WTC11 (cell line): ENCODE data around the gene IL6R. TPM values are rescaled to one million over a fixed set of nuclear protein-coding genes. Genes with fewer than 3 reads are reported as not detected.

ENCODE experiments used
- ATAC-seq: fragments of 200-7000 bp; cut with Tn5 transposase; 2 replicates; pipeline ENCODE4 v1.10.0; 2021; ENCODE audit warnings: mild to moderate bottlenecking, moderate library complexity
- CTCF ChIA-PET: fragments of 300-600 bp; sonication (Branson Sonifier 250); formaldehyde crosslinking; loops from one replicate; lab custom pipeline; 2021; ENCODE audit warnings: antibody characterized with exemption; lab: Charles Lee
- POLR2A ChIA-PET: fragments of 350-600 bp; sonication (Branson Sonifier 250); formaldehyde crosslinking; loops from one replicate; lab custom pipeline; 2021; ENCODE audit warnings: antibody characterized with exemption; lab: Charles Lee
- DNase-seq: peaks from one replicate; pipeline ENCODE4 v3.0.0; 2021; ENCODE audit warnings: low spot score
- H3K27ac Mint-ChIP-seq: 2 replicates; pipeline ENCODE4 v1.8.0; 2021; ENCODE audit warnings: mixed read lengths
- H3K27me3 Mint-ChIP-seq: 2 replicates; pipeline ENCODE4 v1.8.0; 2021; ENCODE audit warnings: low read depth, mild to moderate bottlenecking, moderate library complexity, mixed read lengths
- H3K36me3 Mint-ChIP-seq: 2 replicates; pipeline ENCODE4 v1.8.0; 2021; ENCODE audit warnings: mixed read lengths
- H3K4me1 Mint-ChIP-seq: 2 replicates; pipeline ENCODE4 v1.8.0; 2022; ENCODE audit warnings: mixed read lengths
- H3K4me3 Mint-ChIP-seq: 2 replicates; pipeline ENCODE4 v1.8.0; 2021; ENCODE audit warnings: mild to moderate bottlenecking, moderate library complexity, mixed read lengths
- H3K9me3 Mint-ChIP-seq: 2 replicates; pipeline ENCODE4 v1.8.0; 2021; ENCODE audit warnings: mixed read lengths
- CDX4 ChIP-seq: fragments of 250-450 bp; sonication (Bioruptor Pico); IDR thresholded peaks from 2 replicates; pipeline ENCODE4 v1.9.0; 2021; ENCODE audit warnings: moderate library complexity, mild to moderate bottlenecking, inconsistent platforms, borderline replicate concordance
- E2F4 ChIP-seq: sonication (generic); formaldehyde crosslinking; IDR thresholded peaks from 2 replicates; pipeline ENCODE4 v1.8.1; 2022; ENCODE audit warnings: low read depth, mild to moderate bottlenecking, moderate library complexity, missing genetic modification reagents, borderline replicate concordance
- ELF4 ChIP-seq: sonication (generic); formaldehyde crosslinking; IDR thresholded peaks from 2 replicates; pipeline ENCODE4 v1.8.1; 2022; ENCODE audit warnings: low read depth, mild to moderate bottlenecking, moderate library complexity, missing genetic modification reagents
- ERG ChIP-seq: fragments of 250-450 bp; sonication (Bioruptor Pico); IDR thresholded peaks from 2 replicates; pipeline ENCODE4 v1.8.0; 2021; ENCODE audit warnings: mild to moderate bottlenecking
- FOXP4 ChIP-seq: sonication (generic); formaldehyde crosslinking; IDR thresholded peaks from 2 replicates; pipeline ENCODE4 v1.8.0; 2022; ENCODE audit warnings: mild to moderate bottlenecking, missing genetic modification reagents
- GABPB1 ChIP-seq: sonication (generic); formaldehyde crosslinking; IDR thresholded peaks from 2 replicates; pipeline ENCODE4 v1.8.1; 2023; ENCODE audit warnings: mild to moderate bottlenecking, missing genetic modification reagents
- GRHL2 ChIP-seq: fragments of 250-450 bp; sonication (Bioruptor Pico); IDR thresholded peaks from 2 replicates; pipeline ENCODE4 v1.8.0; 2022; ENCODE audit warnings: mild to moderate bottlenecking, moderate library complexity; ENCODE audit not compliant: insufficient replicate concordance, severe bottlenecking
- MAX ChIP-seq: sonication (generic); formaldehyde crosslinking; IDR thresholded peaks from 2 replicates; pipeline ENCODE4 v1.8.0; 2022; ENCODE audit warnings: mild to moderate bottlenecking, missing genetic modification reagents
- NR3C1 ChIP-seq: sonication (generic); formaldehyde crosslinking; conservative IDR thresholded peaks from 2 replicates; pipeline ENCODE4 v1.8.1; 2023; ENCODE audit warnings: low read depth, mild to moderate bottlenecking, missing genetic modification reagents
- OVOL2 ChIP-seq: fragments of 250-450 bp; sonication (Bioruptor Pico); IDR thresholded peaks from 2 replicates; pipeline ENCODE4 v1.9.0; 2021; ENCODE audit warnings: mild to moderate bottlenecking, borderline replicate concordance
- SMAD3 ChIP-seq: sonication (generic); formaldehyde crosslinking; IDR thresholded peaks from 2 replicates; pipeline ENCODE4 v1.8.0; 2022; ENCODE audit warnings: missing genetic modification reagents, mild to moderate bottlenecking, borderline replicate concordance
- ZBTB21 ChIP-seq: sonication (generic); formaldehyde crosslinking; IDR thresholded peaks from 2 replicates; pipeline ENCODE4 v1.8.1; 2023; ENCODE audit warnings: mild to moderate bottlenecking, missing genetic modification reagents, borderline replicate concordance
- ZNF263 ChIP-seq: sonication (generic); formaldehyde crosslinking; IDR thresholded peaks from 2 replicates; pipeline ENCODE4 v1.8.1; 2022; ENCODE audit warnings: low read depth, mild to moderate bottlenecking, moderate library complexity, missing genetic modification reagents
- ZNF423 ChIP-seq: fragments of 250-450 bp; sonication (Bioruptor Pico); IDR thresholded peaks from 2 replicates; pipeline ENCODE4 v2.1.2; 2022; ENCODE audit warnings: mild to moderate bottlenecking, moderate library complexity
- ZNF671 ChIP-seq: fragments of 250-450 bp; sonication (Bioruptor Pico); IDR thresholded peaks from 2 replicates; pipeline ENCODE4 v1.8.0; 2021; ENCODE audit warnings: mild to moderate bottlenecking
- total RNA-seq: library from RNA; stranded (reverse); gene quantifications from 3 replicates; pipeline ENCODE4 v1.2.3, GENCODE V29; 2021
- TF ChIP-seq, protein P1 (sequence below): fragments of 250-450 bp; sonication (Bioruptor Pico); conservative IDR thresholded peaks from 2 replicates; pipeline ENCODE4 v1.9.0; 2021; ENCODE audit warnings: mild to moderate bottlenecking
- TF ChIP-seq, protein P2 (sequence below): fragments of 250-450 bp; sonication (Bioruptor Pico); IDR thresholded peaks from 2 replicates; pipeline ENCODE4 v2.1.2; 2022; ENCODE audit warnings: mild to moderate bottlenecking, moderate library complexity
- TF ChIP-seq, protein P3 (sequence below): sonication (generic); formaldehyde crosslinking; IDR thresholded peaks from 2 replicates; pipeline ENCODE4 v1.8.1; 2022; ENCODE audit warnings: mild to moderate bottlenecking, missing genetic modification reagents, moderate library complexity, borderline replicate concordance

Gene IL6R
- total RNA-seq, 1 experiment from 2014 or later, result 7.0 TPM

GRCh38 chr1:154404984-154405746, at the start of gene IL6R (continued):
- no peak for TF ChIP-seq CDX4 (CRISPR knock-in tag)
- TF ChIP-seq SMAD3 (CRISPR knock-in tag), result peak; percentile 25; the same call in 1 of the 2 replicates

- peaks cover 10% of the 10 kb centered on the region for H3K27me3 Mint-ChIP-seq
- POLR2A ChIA-PET, result no interaction called here
- H3K27ac Mint-ChIP-seq, result no peak overlapping the region
- H3K36me3 Mint-ChIP-seq, result 0 out of 2 replicates have a peak, but pooled peaks cover 5% of the 10 kb centered on the region
- ATAC-seq (no peak), DNase-seq (no peak)
- peaks cover 16% of the 10 kb centered on the region for H3K4me1 Mint-ChIP-seq
- no peak overlapping the region for H3K4me3 Mint-ChIP-seq
- TF ChIP-seq, protein P1, sequence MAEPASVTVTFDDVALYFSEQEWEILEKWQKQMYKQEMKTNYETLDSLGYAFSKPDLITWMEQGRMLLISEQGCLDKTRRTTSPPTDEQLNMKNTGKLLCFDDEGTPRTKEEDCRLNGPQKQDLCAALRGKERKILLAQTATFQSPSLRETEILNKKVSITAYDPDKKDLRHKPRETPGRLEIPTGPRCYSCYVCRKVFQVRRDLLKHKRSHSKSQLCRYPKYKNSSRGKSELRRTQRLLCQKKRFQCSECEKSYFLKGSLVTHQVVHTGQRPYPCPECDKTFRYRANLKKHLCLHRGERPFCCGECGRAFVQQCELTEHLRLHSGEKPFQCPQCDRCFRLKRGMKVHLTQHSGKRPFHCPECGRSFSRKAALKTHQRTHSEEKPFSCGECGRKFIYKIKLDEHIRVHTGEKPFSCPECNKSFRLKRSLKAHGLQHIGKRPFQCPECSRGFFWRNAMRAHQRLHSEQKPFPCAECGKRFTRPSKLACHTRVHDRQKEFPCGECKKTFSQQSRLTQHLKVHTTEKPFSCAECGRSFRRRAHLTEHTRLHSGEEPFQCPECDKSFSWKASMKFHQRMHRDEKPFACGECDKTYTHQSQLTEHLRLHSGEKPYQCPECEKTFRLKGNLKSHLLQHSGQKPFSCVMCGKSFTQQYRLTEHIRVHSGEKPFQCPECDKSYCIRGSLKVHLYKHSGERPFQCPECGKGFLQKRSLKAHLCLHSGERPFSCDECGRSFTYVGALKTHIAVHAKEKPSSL (CRISPR knock-in tag), result no peak
- TF ChIP-seq ERG, result no peak
- TF ChIP-seq E2F4, result no peak
- no peak for TF ChIP-seq GRHL2 (CRISPR knock-in tag)
- CTCF ChIA-PET, result no interaction called here
- peaks cover 18% of the 10 kb centered on the region for H3K9me3 Mint-ChIP-seq
Measured at GRCh38 chr1:154358519-154358918, 46.6 kb upstream of the IL6R start.

- Mint-ChIP-seq H3K9me3 (peaks cover 18% of the 10 kb centered on the region), H3K27me3 (no peaks in the 10 kb centered on the region; the same call in 1 of the 2 replicates)
- CTCF ChIA-PET, result interaction anchor here (2.0 to 2.4 kb wide), 2 partner anchors 25 to 31 kb away, joined by 6 to 14 read pairs; no protein-coding TSS in a partner anchor
- TF ChIP-seq FOXP4 (CRISPR knock-in tag) (no peak), ZBTB21 (no peak), MAX (CRISPR knock-in tag) (no peak), ELF4 (CRISPR knock-in tag) (no peak), ZNF423 (CRISPR knock-in tag) (no peak), ZNF263 (CRISPR knock-in tag) (no peak), GABPB1 (no peak), OVOL2 (CRISPR knock-in tag) (no peak), NR3C1 (CRISPR knock-in tag) (no peak), ZNF671 (CRISPR knock-in tag) (no peak)
- TF ChIP-seq, protein P2, sequence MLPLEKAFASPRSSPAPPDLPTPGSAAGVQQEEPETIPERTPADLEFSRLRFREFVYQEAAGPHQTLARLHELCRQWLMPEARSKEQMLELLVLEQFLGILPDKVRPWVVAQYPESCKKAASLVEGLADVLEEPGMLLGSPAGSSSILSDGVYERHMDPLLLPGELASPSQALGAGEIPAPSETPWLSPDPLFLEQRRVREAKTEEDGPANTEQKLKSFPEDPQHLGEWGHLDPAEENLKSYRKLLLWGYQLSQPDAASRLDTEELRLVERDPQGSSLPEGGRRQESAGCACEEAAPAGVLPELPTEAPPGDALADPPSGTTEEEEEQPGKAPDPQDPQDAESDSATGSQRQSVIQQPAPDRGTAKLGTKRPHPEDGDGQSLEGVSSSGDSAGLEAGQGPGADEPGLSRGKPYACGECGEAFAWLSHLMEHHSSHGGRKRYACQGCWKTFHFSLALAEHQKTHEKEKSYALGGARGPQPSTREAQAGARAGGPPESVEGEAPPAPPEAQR (CRISPR knock-in tag), result no peak
- TF ChIP-seq, protein P3, sequence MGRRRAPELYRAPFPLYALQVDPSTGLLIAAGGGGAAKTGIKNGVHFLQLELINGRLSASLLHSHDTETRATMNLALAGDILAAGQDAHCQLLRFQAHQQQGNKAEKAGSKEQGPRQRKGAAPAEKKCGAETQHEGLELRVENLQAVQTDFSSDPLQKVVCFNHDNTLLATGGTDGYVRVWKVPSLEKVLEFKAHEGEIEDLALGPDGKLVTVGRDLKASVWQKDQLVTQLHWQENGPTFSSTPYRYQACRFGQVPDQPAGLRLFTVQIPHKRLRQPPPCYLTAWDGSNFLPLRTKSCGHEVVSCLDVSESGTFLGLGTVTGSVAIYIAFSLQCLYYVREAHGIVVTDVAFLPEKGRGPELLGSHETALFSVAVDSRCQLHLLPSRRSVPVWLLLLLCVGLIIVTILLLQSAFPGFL, result no peak
- TF ChIP-seq, all 79 proteins: peak for 0
- Mint-ChIP-seq H3K4me1 (peaks cover 9% of the 10 kb centered on the region), H3K27ac (no peak overlapping the region), H3K36me3 (0 out of 2 replicates have a peak, but pooled peaks cover 5% of the 10 kb centered on the region), H3K4me3 (no peak overlapping the region)
- POLR2A ChIA-PET, result no interaction called here
- ATAC-seq, result no peak
- no peak for DNase-seq
Measured at GRCh38 chr1:154360288-154360687, 44.9 kb upstream of the IL6R start.
